H1 (cell line): Measurements from ENCODE around the gene TRAPPC2L. TPM values are rescaled to one million over a fixed set of nuclear protein-coding genes. Genes with fewer than 3 reads are reported as not detected.

ENCODE experiments used
- CTCF ChIA-PET: fragments of 300-600 bp; sonication (Branson Sonifier 250); formaldehyde crosslinking; loops from one replicate; lab custom pipeline; 2021; ENCODE audit not compliant: partially characterized antibody; lab: Charles Lee
- POLR2A ChIA-PET: fragments of 300-600 bp; sonication (Branson Sonifier 250); formaldehyde crosslinking; loops from one replicate; lab custom pipeline; 2021; ENCODE audit warnings: inconsistent platforms; ENCODE audit not compliant: partially characterized antibody; lab: Charles Lee
- DNase-seq, 2 experiments: peaks; one replicate each; pipeline versions ENCODE4 v3.0.0 to v3.0.0-alpha.2; 2010 to 2022; ENCODE audit warnings: low spot score in 2 of 2, low read depth in 1 of 2, mixed read lengths in 1 of 2
- FAIRE-seq: peaks from 2 replicates; lab custom pipeline; 2011; peaks lifted over from hg19 to GRCh38; lab: Jason Lieb, UNC
- H2AFZ ChIP-seq: 2 replicates; pipeline ENCODE4 v1.8.1; 2012; ENCODE audit warnings: low read length, inconsistent platforms
- H2AK5ac ChIP-seq: 2 replicates; pipeline ENCODE4 v1.6.1; 2013; ENCODE audit warnings: low read depth, low read length
- H2BK120ac ChIP-seq: replicated peaks from 2 replicates; pipeline ENCODE3; 2013; ENCODE audit warnings: low read depth, low read length, inconsistent platforms
- H2BK12ac ChIP-seq: 2 replicates; pipeline ENCODE4 v1.6.1; 2013; ENCODE audit warnings: low read depth, low read length
- H2BK15ac ChIP-seq: 2 replicates; pipeline ENCODE4 v1.6.1; 2013; ENCODE audit warnings: low read length
- H2BK20ac ChIP-seq: 2 replicates; pipeline ENCODE4 v1.6.1; 2013; ENCODE audit warnings: low read length
- H2BK5ac ChIP-seq: 2 replicates; pipeline ENCODE4 v1.6.1; 2013; ENCODE audit warnings: low read depth, low read length
- H3K14ac ChIP-seq: 2 replicates; pipeline ENCODE4 v1.6.1; 2013; ENCODE audit warnings: inconsistent platforms; ENCODE audit not compliant: insufficient read length
- H3K18ac ChIP-seq: 2 replicates; pipeline ENCODE4 v1.6.1; 2013; ENCODE audit warnings: low read length; ENCODE audit errors: extremely low read depth
- H3K23ac ChIP-seq: 2 replicates; pipeline ENCODE4 v1.6.1; 2013; ENCODE audit warnings: inconsistent platforms; ENCODE audit not compliant: insufficient read length
- H3K23me2 ChIP-seq: 2 replicates; pipeline ENCODE4 v1.6.1; 2013; ENCODE audit warnings: low read depth, low read length
- H3K27ac ChIP-seq: 2 replicates; pipeline ENCODE4 v1.6.1; 2011; ENCODE audit warnings: low read depth, low read length, inconsistent platforms
- H3K27me3 ChIP-seq, 4 experiments: replicated peaks in 1 of 4; 1 replicate in 1 of 4; 2 replicates in 3 of 4; pipeline versions ENCODE4 v1.6.1 to v1.8.1; 2011 to 2013; ENCODE audit warnings: low read length in 3 of 4, mild to moderate bottlenecking in 3 of 4, inconsistent platforms in 2 of 4, mixed read lengths in 2 of 4, moderate library complexity in 1 of 4; ENCODE audit not compliant: control insufficient read depth in 3 of 4, insufficient read depth in 3 of 4; ENCODE audit errors: extremely low read depth in 1 of 4
- H3K36me3 ChIP-seq, 4 experiments: 2 replicates each; pipeline versions ENCODE4 v1.6.1 to v1.8.1; 2011 to 2013; ENCODE audit warnings: mild to moderate bottlenecking in 4 of 4, low read length in 3 of 4, moderate library complexity in 2 of 4, control low read depth in 1 of 4, inconsistent platforms in 1 of 4; ENCODE audit not compliant: insufficient read depth in 4 of 4, control insufficient read depth in 2 of 4
- H3K4ac ChIP-seq: replicated peaks from 2 replicates; pipeline ENCODE3; 2013; ENCODE audit warnings: low read length, low read depth, mixed read lengths, inconsistent platforms; ENCODE audit not compliant: insufficient read length
- H3K4me1 ChIP-seq, 4 experiments: replicated peaks in 1 of 4; 1 replicate in 1 of 4; 2 replicates in 3 of 4; pipeline versions ENCODE4 v1.6.1 to v1.8.1; 2011 to 2013; ENCODE audit warnings: low read length in 3 of 4, inconsistent platforms in 2 of 4, mixed read lengths in 1 of 4; ENCODE audit not compliant: insufficient read depth in 4 of 4, control insufficient read depth in 3 of 4
- H3K4me2 ChIP-seq, 2 experiments: 2 replicates each; pipeline versions ENCODE4 v1.6.1 to v1.8.1; 2011 to 2013; ENCODE audit warnings: low read depth in 2 of 2, low read length in 2 of 2, control low read depth in 1 of 2, inconsistent platforms in 1 of 2, mild to moderate bottlenecking in 1 of 2; ENCODE audit not compliant: insufficient read depth in 1 of 2
- H3K4me3 ChIP-seq, 4 experiments: fragments of 200-600, 300-600 bp in 1 of 4; sonication (generic), shearing (Covaris generic), sonication (Bioruptor Twin) in 1 of 4; 2 replicates each; pipeline versions ENCODE4 v1.5.1 to v1.8.1; 2011 to 2016; ENCODE audit warnings: low read length in 4 of 4, low read depth in 3 of 4, control low read depth in 2 of 4, inconsistent platforms in 2 of 4, mild to moderate bottlenecking in 2 of 4, mixed read lengths in 1 of 4, moderate library complexity in 1 of 4; ENCODE audit not compliant: insufficient read depth in 2 of 4; ENCODE audit errors: extremely low read depth in 1 of 4
- H3K56ac ChIP-seq: replicated peaks from 2 replicates; pipeline ENCODE3; 2013; ENCODE audit warnings: low read depth, mild to moderate bottlenecking, mixed read lengths, low read length, inconsistent platforms; ENCODE audit not compliant: insufficient read length
- H3K79me1 ChIP-seq: 2 replicates; pipeline ENCODE4 v1.6.1; 2013; ENCODE audit warnings: low read depth, low read length, control low read depth
- H3K79me2 ChIP-seq, 2 experiments: 2 replicates each; pipeline versions ENCODE4 v1.6.1 to v1.8.1; 2012 to 2013; ENCODE audit warnings: low read length in 2 of 2, mild to moderate bottlenecking in 2 of 2, inconsistent platforms in 1 of 2; ENCODE audit not compliant: insufficient read depth in 2 of 2, control insufficient read depth in 1 of 2
- H3K9ac ChIP-seq, 4 experiments: replicated peaks in 1 of 4; 1 replicate in 1 of 4; 2 replicates in 3 of 4; pipeline versions ENCODE4 v1.6.1 to v1.8.1; 2011 to 2013; ENCODE audit warnings: low read depth in 3 of 4, low read length in 3 of 4, control low read depth in 2 of 4, mild to moderate bottlenecking in 2 of 4, moderate library complexity in 2 of 4, inconsistent platforms in 1 of 4; ENCODE audit errors: extremely low read depth in 1 of 4
- H3K9me3 ChIP-seq, 2 experiments: 2 replicates each; pipeline versions ENCODE4 v1.6.1 to v1.8.1; 2012 to 2013; ENCODE audit warnings: mild to moderate bottlenecking in 2 of 2, moderate library complexity in 2 of 2, control low read depth in 1 of 2, inconsistent platforms in 1 of 2, low read depth in 1 of 2, low read length in 1 of 2, mixed read lengths in 1 of 2; ENCODE audit not compliant: insufficient read depth in 2 of 2
- H4K20me1 ChIP-seq, 2 experiments: replicated peaks in 1 of 2; 2 replicates each; pipeline versions ENCODE3 to v1.8.1; 2011 to 2013; ENCODE audit warnings: inconsistent platforms in 2 of 2, low read length in 2 of 2, mild to moderate bottlenecking in 1 of 2; ENCODE audit not compliant: insufficient read depth in 2 of 2, control insufficient read depth in 1 of 2
- H4K5ac ChIP-seq: 2 replicates; pipeline ENCODE4 v1.6.1; 2013; ENCODE audit warnings: low read length, low read depth, mixed read lengths, inconsistent platforms; ENCODE audit not compliant: insufficient read length
- H4K8ac ChIP-seq: 2 replicates; pipeline ENCODE4 v1.8.0; 2013; ENCODE audit warnings: mild to moderate bottlenecking, moderate library complexity, low read length, inconsistent platforms; ENCODE audit not compliant: insufficient read depth; ENCODE audit errors: extremely low read depth
- H4K91ac ChIP-seq: replicated peaks from 2 replicates; pipeline ENCODE3; 2013; ENCODE audit warnings: low read length, mixed read lengths, inconsistent platforms; ENCODE audit not compliant: insufficient read length
- E2F6 ChIP-seq: IDR thresholded peaks from 2 replicates; pipeline ENCODE4 v1.6.1; 2012; ENCODE audit warnings: inconsistent platforms
- EZH2 ChIP-seq: fragments of 200-600 bp; sonication (generic); IDR thresholded peaks from 2 replicates; pipeline ENCODE4 v1.7.1; 2012; ENCODE audit warnings: low read depth, mild to moderate bottlenecking, moderate library complexity, low read length, inconsistent platforms; ENCODE audit not compliant: severe bottlenecking
- FOSL1 ChIP-seq: IDR thresholded peaks from 2 replicates; pipeline ENCODE4 v1.6.1; 2011; ENCODE audit warnings: mild to moderate bottlenecking, low read depth, low read length, moderate library complexity; ENCODE audit not compliant: insufficient read depth
- MAFK ChIP-seq: IDR thresholded peaks from 2 replicates; pipeline ENCODE4 v1.6.1; 2012; ENCODE audit warnings: low read depth, mild to moderate bottlenecking, improper control_type of control experiment, low read length
- NANOG ChIP-seq: IDR thresholded peaks from 2 replicates; pipeline ENCODE4 v1.6.1; 2011; ENCODE audit warnings: low read length, low read depth, mild to moderate bottlenecking, inconsistent platforms; ENCODE audit not compliant: insufficient read depth, poor library complexity, severe bottlenecking
- SIN3A ChIP-seq, 2 experiments: IDR thresholded peaks in 1 of 2; conservative IDR thresholded peaks in 1 of 2; 2 replicates each; pipeline ENCODE4 v1.6.1; 2011 to 2012; ENCODE audit warnings: low read length in 2 of 2, improper control_type of control experiment in 1 of 2, low read depth in 1 of 2, mild to moderate bottlenecking in 1 of 2
- SP2 ChIP-seq: IDR thresholded peaks from 2 replicates; pipeline ENCODE4 v1.6.1; 2012; ENCODE audit warnings: mild to moderate bottlenecking, low read length, inconsistent platforms
- SP4 ChIP-seq: IDR thresholded peaks from 2 replicates; pipeline ENCODE4 v1.6.1; 2012; ENCODE audit warnings: low read length, inconsistent platforms
- USF2 ChIP-seq: IDR thresholded peaks from 2 replicates; pipeline ENCODE4 v1.6.1; 2011; ENCODE audit warnings: low read length, improper control_type of control experiment
- YY1 ChIP-seq: IDR thresholded peaks from 2 replicates; pipeline ENCODE4 v1.6.1; 2011; ENCODE audit warnings: low read depth, mild to moderate bottlenecking, low read length
- WGBS, 2 experiments: shearing (Covaris generic) in 1 of 2; methylation state at CpG; one replicate each; pipeline versions ENCODE4 v1.1.6 to v1.1.7; 2013 to 2015; ENCODE audit warnings: low lambda C conversion rate in 2 of 2, mixed read lengths in 2 of 2, inconsistent platforms in 1 of 2, low coverage in 1 of 2, missing lambda C conversion rate in 1 of 2; ENCODE audit not compliant: insufficient replicate concordance in 2 of 2, insufficient coverage in 1 of 2, insufficient read length in 1 of 2; ENCODE audit errors: extremely low coverage in 1 of 2, missing lambda C conversion rate in 1 of 2; 5-methylcytosine and 5-hydroxymethylcytosine counted together
- polyA plus RNA-seq, 7 experiments: library from polyadenylated mRNA; depleted of rRNA in 3 of 7; stranded (reverse) in 5 of 7; unstranded in 2 of 7; fragments of >200 nt in 5 of 7; fragments of 200-250 nt in 2 of 7; gene quantifications; 1 replicate in 5 of 7; 2 replicates in 1 of 7; 4 replicates in 1 of 7; pipeline versions ENCODE4 v1.2.1 to v1.2.3, GENCODE V29; 2011 to 2013; ENCODE audit warnings: missing spikeins in 2 of 7, mixed read lengths in 2 of 7
- total RNA-seq: library from RNA; stranded (reverse); fragmentation: NEBNext Ultra II Directional; extraction: Animal tissue kit (Norgen Biotek cat#: 25700); gene quantifications from 2 replicates; pipeline ENCODE4 v1.2.1, GENCODE V29; 2021

TRAPPC2L gene
- total and polyA plus RNA-seq, 2 of the 8 experiments (the other 6 are each of a cell fraction or from before 2014, with no cell fraction given) = 98.7 to 133 TPM

- Histone ChIP-seq H3K36me3 (no peaks in the 10 kb centered on the region), H3K4me2 (no peak overlapping the region), H3K79me2 (no peaks in the 10 kb centered on the region), H3K23me2 (no peaks in the 10 kb centered on the region), H2AK5ac (no peak overlapping the region), H3K23ac (no peak overlapping the region), H3K27me3 (no peaks in the 10 kb centered on the region), H4K20me1 (peaks cover 0 to 4% of the 10 kb centered on the region in 2 experiments), H3K56ac (no peak overlapping the region), H4K5ac (no peak overlapping the region), H2BK12ac (no peak overlapping the region), H3K79me1 (no peaks in the 10 kb centered on the region), H2BK20ac (no peak overlapping the region), H3K9me3 (no peaks in the 10 kb centered on the region; a peak in 1 of 4 replicates), H2BK5ac (no peak overlapping the region), H2AFZ (no peak overlapping the region), H4K91ac (no peak overlapping the region), H3K4me1 (peaks cover 0 to 10% (median 1%) of the 10 kb centered on the region in 4 experiments; a peak in 3 of 7 replicates), H3K4me3 (no peak overlapping the region), H2BK120ac (no peak overlapping the region), H3K14ac (no peak overlapping the region), H4K8ac (no peak overlapping the region), H3K9ac (no peak overlapping the region), H3K27ac (no peak overlapping the region), H2BK15ac (no peak overlapping the region; the same call in 1 of the 2 replicates), H3K18ac (no peak overlapping the region), H3K4ac (no peak overlapping the region)
- DNase-seq (no peak), FAIRE-seq (no peak)
- ChIA-PET POLR2A (interaction anchor here (1.3 to 1.6 kb wide), 2 partner anchors 97 to 104 kb away, joined by 4 read pairs; no protein-coding TSS in a partner anchor), CTCF (interaction anchor here (1.0 to 1.5 kb wide), 4 partner anchors 9 to 125 kb away, joined by 3 to 6 read pairs (median 3); no protein-coding TSS in a partner anchor)
- WGBS, 2 experiments = 90% methylated on average over 37 of the region's 44 CpGs; no CpG with 5 or more reads in 1 of the 2 experiments
- no peak for TF ChIP-seq SP4
- TF ChIP-seq E2F6 = no peak
- TF ChIP-seq EZH2 = no peak
- no peak for TF ChIP-seq FOSL1
- TF ChIP-seq NANOG = no peak
- no peak for TF ChIP-seq SIN3A (conservative IDR thresholded peaks at IDR 0.05 in 1 of 2, IDR thresholded peaks at IDR 0.05 in 1 of 2; ENCODE audit: low read depth in 1 of 2, low read length in 2 of 2)
- no peak for TF ChIP-seq YY1
- no peak for TF ChIP-seq USF2
- no peak for TF ChIP-seq MAFK
- TF ChIP-seq SP2 = no peak
Measured at GRCh38 chr16:88909431-88910210, 52.7 kb downstream of the TRAPPC2L start.
